ENCODE data around the gene NDE1.

NDE1 gene

DNA sequence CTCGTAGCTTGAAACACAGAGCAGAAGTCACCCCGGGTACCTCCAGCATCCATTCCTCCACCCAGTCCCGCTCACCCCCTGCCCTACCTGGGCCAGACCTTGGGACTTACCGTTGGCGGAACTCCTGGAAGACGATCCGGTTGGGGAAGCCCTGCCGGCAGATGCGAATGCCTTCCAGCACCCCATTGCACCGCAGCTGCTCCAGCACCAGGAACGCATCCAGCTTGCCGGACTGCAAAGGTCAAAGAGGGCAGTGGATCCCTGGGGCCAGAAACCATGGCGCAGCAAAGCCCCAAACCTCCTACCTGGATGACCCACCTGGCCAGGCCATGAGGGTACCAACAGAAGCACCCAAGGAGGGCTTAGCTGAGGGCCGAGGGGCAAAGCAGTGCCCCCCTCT lies 97.9 kb downstream of the NDE1 start:
- TF ChIP-seq FOXP2 (optimal IDR thresholded peaks at IDR 0.05; ENCODE audit: borderline replicate concordance, extremely low read depth, extremely low read length, insufficient read depth) (no peak), TAF1 (IDR thresholded peaks at IDR 0.05; ENCODE audit: borderline replicate concordance, insufficient read depth, low read length) (no peak), POLR2AphosphoS5 (IDR thresholded peaks at IDR 0.05; ENCODE audit: low read depth, low read length) (no peak), SIN3A (IDR thresholded peaks at IDR 0.05; ENCODE audit: borderline replicate concordance, insufficient read depth, low read length) (no peak)
- TF ChIP-seq, protein P1, sequence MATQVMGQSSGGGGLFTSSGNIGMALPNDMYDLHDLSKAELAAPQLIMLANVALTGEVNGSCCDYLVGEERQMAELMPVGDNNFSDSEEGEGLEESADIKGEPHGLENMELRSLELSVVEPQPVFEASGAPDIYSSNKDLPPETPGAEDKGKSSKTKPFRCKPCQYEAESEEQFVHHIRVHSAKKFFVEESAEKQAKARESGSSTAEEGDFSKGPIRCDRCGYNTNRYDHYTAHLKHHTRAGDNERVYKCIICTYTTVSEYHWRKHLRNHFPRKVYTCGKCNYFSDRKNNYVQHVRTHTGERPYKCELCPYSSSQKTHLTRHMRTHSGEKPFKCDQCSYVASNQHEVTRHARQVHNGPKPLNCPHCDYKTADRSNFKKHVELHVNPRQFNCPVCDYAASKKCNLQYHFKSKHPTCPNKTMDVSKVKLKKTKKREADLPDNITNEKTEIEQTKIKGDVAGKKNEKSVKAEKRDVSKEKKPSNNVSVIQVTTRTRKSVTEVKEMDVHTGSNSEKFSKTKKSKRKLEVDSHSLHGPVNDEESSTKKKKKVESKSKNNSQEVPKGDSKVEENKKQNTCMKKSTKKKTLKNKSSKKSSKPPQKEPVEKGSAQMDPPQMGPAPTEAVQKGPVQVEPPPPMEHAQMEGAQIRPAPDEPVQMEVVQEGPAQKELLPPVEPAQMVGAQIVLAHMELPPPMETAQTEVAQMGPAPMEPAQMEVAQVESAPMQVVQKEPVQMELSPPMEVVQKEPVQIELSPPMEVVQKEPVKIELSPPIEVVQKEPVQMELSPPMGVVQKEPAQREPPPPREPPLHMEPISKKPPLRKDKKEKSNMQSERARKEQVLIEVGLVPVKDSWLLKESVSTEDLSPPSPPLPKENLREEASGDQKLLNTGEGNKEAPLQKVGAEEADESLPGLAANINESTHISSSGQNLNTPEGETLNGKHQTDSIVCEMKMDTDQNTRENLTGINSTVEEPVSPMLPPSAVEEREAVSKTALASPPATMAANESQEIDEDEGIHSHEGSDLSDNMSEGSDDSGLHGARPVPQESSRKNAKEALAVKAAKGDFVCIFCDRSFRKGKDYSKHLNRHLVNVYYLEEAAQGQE (IDR thresholded peaks at IDR 0.05; ENCODE audit: insufficient read depth in 1 of 2, low read depth in 2 of 2, low read length in 2 of 2) = no peak

DNA sequence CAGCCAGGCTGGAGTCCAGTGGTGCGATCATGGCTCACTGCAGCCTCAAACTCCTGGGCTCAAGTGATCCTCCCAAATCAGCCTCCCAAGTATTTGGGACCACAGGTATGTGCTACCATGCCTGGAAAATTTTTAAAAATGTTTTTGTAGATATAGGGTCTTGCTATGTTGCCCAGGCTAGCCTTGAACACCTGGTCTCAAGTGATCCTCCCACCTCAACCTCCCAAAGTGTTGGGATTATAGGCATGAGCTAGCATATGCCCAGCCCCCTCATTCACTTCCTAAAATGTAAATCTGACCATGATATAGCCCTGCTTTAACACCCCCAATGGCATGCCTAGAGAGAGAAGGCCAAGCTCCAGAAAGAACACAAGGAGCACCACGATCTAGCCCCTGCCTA lies 98.6 kb downstream of the NDE1 start:
- TF ChIP-seq TAF1 (IDR thresholded peaks at IDR 0.05; ENCODE audit: borderline replicate concordance, insufficient read depth, low read length) = no peak
- TF ChIP-seq POLR2AphosphoS5 (IDR thresholded peaks at IDR 0.05; ENCODE audit: low read depth, low read length) = no peak
- TF ChIP-seq, protein P1 (IDR thresholded peaks at IDR 0.05; ENCODE audit: insufficient read depth in 1 of 2, low read depth in 2 of 2, low read length in 2 of 2) = no peak
- TF ChIP-seq SIN3A (IDR thresholded peaks at IDR 0.05; ENCODE audit: borderline replicate concordance, insufficient read depth, low read length) = no peak
- no peak for TF ChIP-seq FOXP2 (optimal IDR thresholded peaks at IDR 0.05; ENCODE audit: borderline replicate concordance, extremely low read depth, extremely low read length, insufficient read depth)

DNA sequence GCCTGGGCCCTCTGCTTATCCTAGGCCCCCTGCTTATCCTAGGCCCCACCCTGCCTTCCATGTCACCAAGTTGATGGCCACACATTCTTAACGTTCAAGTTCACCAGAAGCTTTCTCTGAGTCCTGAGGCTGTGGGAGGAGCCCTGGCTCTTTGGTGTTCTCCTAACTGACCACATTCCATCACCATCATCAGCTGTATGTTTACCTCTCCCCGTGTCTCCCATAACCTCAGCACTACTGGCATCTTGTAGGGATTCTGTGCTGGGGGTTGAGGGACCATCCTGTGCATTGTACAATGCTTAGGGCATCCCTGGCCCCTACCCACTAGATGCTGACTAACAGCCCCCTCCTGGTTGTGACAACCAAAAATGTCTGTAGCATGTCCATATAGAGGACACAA lies 99.3 kb downstream of the NDE1 start:
- TF ChIP-seq TAF1 (IDR thresholded peaks at IDR 0.05; ENCODE audit: borderline replicate concordance, insufficient read depth, low read length) (no peak), SIN3A (IDR thresholded peaks at IDR 0.05; ENCODE audit: borderline replicate concordance, insufficient read depth, low read length) (no peak), FOXP2 (optimal IDR thresholded peaks at IDR 0.05; ENCODE audit: borderline replicate concordance, extremely low read depth, extremely low read length, insufficient read depth) (no peak), POLR2AphosphoS5 (IDR thresholded peaks at IDR 0.05; ENCODE audit: low read depth, low read length) (no peak)
- TF ChIP-seq, protein P1 (IDR thresholded peaks at IDR 0.05; ENCODE audit: insufficient read depth in 1 of 2, low read depth in 2 of 2, low read length in 2 of 2) = no peak

DNA sequence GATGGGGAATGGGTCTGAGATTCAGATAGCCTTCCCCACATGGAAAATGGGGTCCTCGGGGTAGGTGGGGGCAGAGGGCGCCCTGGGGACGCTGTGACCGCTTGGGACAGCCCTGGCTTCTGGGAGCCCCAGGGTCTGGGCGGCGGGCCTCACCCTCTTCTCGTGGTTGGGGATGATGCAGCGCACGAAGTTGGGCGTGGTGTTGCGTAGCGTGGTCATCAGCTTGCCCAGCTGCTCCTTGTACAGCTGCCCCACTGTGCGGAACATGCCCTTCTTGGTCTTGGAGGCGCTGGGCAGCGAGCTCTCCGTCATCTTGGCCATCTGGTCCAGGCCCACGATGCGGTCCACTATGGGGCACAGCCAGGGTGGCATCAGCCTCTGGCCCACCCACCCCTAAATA lies 99.9 kb downstream of the NDE1 start:
- TF ChIP-seq POLR2AphosphoS5 (IDR thresholded peaks at IDR 0.05; ENCODE audit: low read depth, low read length) (no peak), SIN3A (IDR thresholded peaks at IDR 0.05; ENCODE audit: borderline replicate concordance, insufficient read depth, low read length) (no peak), TAF1 (IDR thresholded peaks at IDR 0.05; ENCODE audit: borderline replicate concordance, insufficient read depth, low read length) (no peak), FOXP2 (optimal IDR thresholded peaks at IDR 0.05; ENCODE audit: borderline replicate concordance, extremely low read depth, extremely low read length, insufficient read depth) (no peak)

DNA sequence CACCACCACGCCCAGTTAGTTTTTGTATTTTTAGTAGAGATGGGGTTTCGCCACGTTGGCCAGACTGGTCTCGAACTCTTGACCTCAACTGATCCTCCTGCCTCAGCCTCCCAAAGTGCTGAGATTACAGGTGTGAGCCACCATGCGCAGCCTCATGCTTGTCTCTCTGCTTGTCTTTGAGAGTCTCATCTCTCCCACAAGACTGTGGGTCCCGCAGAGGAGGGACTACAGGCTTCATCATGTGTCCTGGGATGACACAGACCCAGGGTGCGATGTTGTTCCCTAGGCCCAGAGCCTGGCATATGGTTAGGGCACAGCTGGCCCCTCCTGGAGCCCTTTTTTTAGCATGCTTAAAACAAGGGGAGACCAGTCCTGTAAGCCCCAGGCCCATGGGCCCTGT lies 101.9 kb downstream of the NDE1 start:
- TF ChIP-seq SIN3A (IDR thresholded peaks at IDR 0.05; ENCODE audit: borderline replicate concordance, insufficient read depth, low read length) = no peak
- no peak for TF ChIP-seq FOXP2 (optimal IDR thresholded peaks at IDR 0.05; ENCODE audit: borderline replicate concordance, extremely low read depth, extremely low read length, insufficient read depth)
- no peak for TF ChIP-seq POLR2AphosphoS5 (IDR thresholded peaks at IDR 0.05; ENCODE audit: low read depth, low read length)
- TF ChIP-seq TAF1 (IDR thresholded peaks at IDR 0.05; ENCODE audit: borderline replicate concordance, insufficient read depth, low read length) = no peak
- TF ChIP-seq, protein P1 (IDR thresholded peaks at IDR 0.05; ENCODE audit: insufficient read depth in 1 of 2, low read depth in 2 of 2, low read length in 2 of 2) = no peak

Measured in PFSK-1 (cell line).